ENCODE measurements around the gene AMBRA1. TPM values are rescaled to one million over a fixed set of nuclear protein-coding genes. Genes with fewer than 3 reads are reported as not detected.

The AMBRA1 gene
- total and polyA plus RNA-seq, 2 of the 8 experiments (the other 6 are each of a cell fraction or from before 2014, with no cell fraction given): 14.2 to 37.4 TPM

- no peak overlapping the region for H3K18ac ChIP-seq (ENCODE audit: extremely low read depth, low read length)
- H3K56ac ChIP-seq (replicated peaks; ENCODE audit: insufficient read length, low read depth, low read length): no peak overlapping the region
- no peak overlapping the region for H3K27ac ChIP-seq (ENCODE audit: low read depth, low read length)
- no peak overlapping the region for H2BK12ac ChIP-seq (ENCODE audit: low read depth, low read length)
- H4K8ac ChIP-seq (ENCODE audit: extremely low read depth, insufficient read depth, low read length): no peak overlapping the region
- H3K23me2 ChIP-seq (ENCODE audit: low read depth, low read length): no peaks in the 10 kb centered on the region
- ChIA-PET POLR2A (ENCODE audit: partially characterized antibody) (interaction anchor here (0.6 kb wide), 1 partner anchor 200 kb away, joined by 3 read pairs; no protein-coding TSS in a partner anchor), CTCF (ENCODE audit: partially characterized antibody) (interaction anchor here (0.7 to 1.1 kb wide), 2 partner anchors 53 to 81 kb away, joined by 3 to 5 read pairs; partner anchors contain the start of gene ATG13)
- H2BK15ac ChIP-seq (ENCODE audit: low read length): no peak overlapping the region
- H3K14ac ChIP-seq (ENCODE audit: insufficient read length): no peak overlapping the region
- H2AK5ac ChIP-seq (ENCODE audit: low read depth, low read length): no peak overlapping the region
- H3K4ac ChIP-seq (replicated peaks; ENCODE audit: insufficient read length, low read depth, low read length): no peak overlapping the region
- no peak overlapping the region for H3K4me2 ChIP-seq (ENCODE audit: insufficient read depth in 1 of 2, low read depth in 2 of 2, low read length in 2 of 2)
- 88% methylated on average over 7 of the region's 7 CpGs; no CpG with 5 or more reads in 1 of the 2 experiments for WGBS, 2 experiments (ENCODE audit: extremely low coverage in 1 of 2, insufficient coverage in 1 of 2, insufficient read length in 1 of 2, insufficient replicate concordance in 2 of 2, low coverage in 1 of 2, low lambda C conversion rate in 2 of 2, missing lambda C conversion rate in 1 of 2)
- peaks cover 0 to 62% of the 10 kb centered on the region in 2 experiments; a peak in 2 of 4 replicates for H3K79me2 ChIP-seq (ENCODE audit: control insufficient read depth in 1 of 2, insufficient read depth in 2 of 2, low read length in 2 of 2)
- H3K4me1 ChIP-seq (replicated peaks in 1 of 4; ENCODE audit: control insufficient read depth in 3 of 4, insufficient read depth in 4 of 4, low read length in 3 of 4): no peaks in the 10 kb centered on the region; a peak in 1 of 7 replicates
- H2BK20ac ChIP-seq (ENCODE audit: low read length): no peak overlapping the region
- H4K91ac ChIP-seq (replicated peaks; ENCODE audit: insufficient read length, low read length): no peak overlapping the region
- no peak overlapping the region for H2BK5ac ChIP-seq (ENCODE audit: low read depth, low read length)
- no peak for DNase-seq (ENCODE audit: low read depth in 1 of 2, low spot score in 2 of 2)
- no peak overlapping the region for H3K23ac ChIP-seq (ENCODE audit: insufficient read length)
- TF ChIP-seq SIX5 (IDR thresholded peaks at IDR 0.05; ENCODE audit: low read depth, low read length) (no peak), POU5F1 (IDR thresholded peaks at IDR 0.05; ENCODE audit: low read depth, low read length) (no peak), POLR2AphosphoS5 (IDR thresholded peaks at IDR 0.05; ENCODE audit: low read depth, low read length) (no peak), KDM4A (IDR thresholded peaks at IDR 0.05; ENCODE audit: low read depth, low read length, severe bottlenecking) (no peak), NANOG (IDR thresholded peaks at IDR 0.05; ENCODE audit: insufficient read depth, low read depth, low read length, poor library complexity, severe bottlenecking) (no peak), ASH2L (IDR thresholded peaks at IDR 0.05; ENCODE audit: low read length) (no peak)
- H3K9ac ChIP-seq (replicated peaks in 1 of 4; ENCODE audit: extremely low read depth in 1 of 4, low read depth in 3 of 4, low read length in 3 of 4): no peak overlapping the region
- no peaks in the 10 kb centered on the region for H4K20me1 ChIP-seq (replicated peaks in 1 of 2; ENCODE audit: control insufficient read depth in 1 of 2, insufficient read depth in 2 of 2, low read length in 2 of 2)
- no peak overlapping the region for H3K4me3 ChIP-seq (ENCODE audit: extremely low read depth in 1 of 4, insufficient read depth in 2 of 4, low read depth in 3 of 4, low read length in 4 of 4)
- no peaks in the 10 kb centered on the region for H3K27me3 ChIP-seq (replicated peaks in 1 of 4; ENCODE audit: control insufficient read depth in 3 of 4, extremely low read depth in 1 of 4, insufficient read depth in 3 of 4, low read length in 3 of 4)
- H3K36me3 ChIP-seq (ENCODE audit: control insufficient read depth in 2 of 4, insufficient read depth in 4 of 4, low read length in 3 of 4): no peaks in the 10 kb centered on the region
- no peak overlapping the region for H4K5ac ChIP-seq (ENCODE audit: insufficient read length, low read depth, low read length)
- no peak overlapping the region for H2AFZ ChIP-seq (ENCODE audit: low read length)
- H3K79me1 ChIP-seq (ENCODE audit: low read depth, low read length): no peaks in the 10 kb centered on the region; the same call in 1 of the 2 replicates
- no peak overlapping the region for H2BK120ac ChIP-seq (replicated peaks; ENCODE audit: low read depth, low read length)
- no peaks in the 10 kb centered on the region for H3K9me3 ChIP-seq (ENCODE audit: insufficient read depth in 2 of 2, low read depth in 1 of 2, low read length in 1 of 2)
- FAIRE-seq: no peak
Measured at GRCh38 chr11:46565232-46565840, 28.5 kb downstream of the AMBRA1 start.

Measured in H1 (cell line).